Adrenal gland (tissue), 12 donors: ENCODE measurements around the gene WFDC8. TPM values are rescaled to one million over a fixed set of nuclear protein-coding genes. Genes with fewer than 3 reads are reported as not detected.

Experiments used
- DNase-seq, 7 donors: peaks; one replicate each; pipeline ENCODE4 v3.0.0-alpha.2; 2019 to 2020
- H3K27ac ChIP-seq, 5 donors: fragments of 200-600 bp; sonication (generic) in 4 of 5; 1 replicate in 3 of 5; 2 replicates in 2 of 5; pipeline versions ENCODE4 v1.5.1 to v1.8.0; 2016 to 2020; ENCODE audit warnings: mild to moderate bottlenecking in 1 of 5
- H3K27me3 ChIP-seq: fragments of 200-600 bp; 2 replicates; pipeline ENCODE4 v1.8.0; 2021
- H3K36me3 ChIP-seq, 2 donors: fragments of 200-600 bp; replicated peaks in 1 of 2; 1 replicate in 1 of 2; 2 replicates in 1 of 2; pipeline versions ENCODE4 v1.5.1 to v1.8.0; 2018 to 2022
- H3K4me1 ChIP-seq, 2 donors: fragments of 200-600 bp; replicated peaks in 1 of 2; 1 replicate in 1 of 2; 2 replicates in 1 of 2; pipeline versions ENCODE4 v1.5.1 to v1.8.0; 2018 to 2021
- H3K4me3 ChIP-seq, 4 donors: fragments of 200-600 bp; sonication (generic) in 3 of 4; one replicate each; pipeline ENCODE4 v1.5.1; 2016 to 2018
- H3K9me3 ChIP-seq, 3 donors: fragments of 200-600 bp; sonication (generic) in 1 of 3; replicated peaks in 1 of 3; 1 replicate in 2 of 3; 2 replicates in 1 of 3; pipeline versions ENCODE4 v1.5.1 to v1.8.0; 2016 to 2021
- POLR2A ChIP-seq, 2 donors: fragments of 450-650 bp; IDR thresholded peaks; one replicate each; pipeline ENCODE4 v1.6.1; 2017; ENCODE audit warnings: antibody characterized with exemption in 2 of 2, mild to moderate bottlenecking in 2 of 2, moderate library complexity in 1 of 2
- WGBS, 4 donors: extraction: QIAGEN DNeasy Blood & Tissue Kit in 2 of 4; methylation state at CpG; one replicate each; pipeline versions ENCODE4 v1.1.5 to v1.1.7; 2013 to 2017; 5-methylcytosine and 5-hydroxymethylcytosine counted together
- intact Hi-C, 2 donors: fragments of 100-400 bp; cut with DNase I; formaldehyde crosslinking; loops; one replicate each; pipeline versions ENCODE4 v1.14.1 to v1.15.0; 2022 to 2023
- polyA plus RNA-seq, 3 donors: library from polyadenylated mRNA; stranded (reverse); fragments of 200-250 nt in 2 of 3; fragments of 350-450 nt in 1 of 3; fragmentation: Illumina TruSeq in 1 of 3; extraction: RNeasy Lipid Tissue Mini Kit (QIAGEN cat#74804) in 1 of 3; gene quantifications; one replicate each; pipeline ENCODE4 v1.2.3, GENCODE V29; 2013 to 2014
- total RNA-seq, 9 donors: library from RNA; depleted of rRNA in 4 of 9; stranded (reverse); fragments of >200 nt in 4 of 9; fragments of 120-200 nt in 1 of 9; fragmentation: NEBNext Ultra II Directional in 1 of 9; extraction: Animal tissue kit (Norgen Biotek cat#: 25700) in 1 of 9; gene quantifications; one replicate each; pipeline versions ENCODE4 v1.1.0 to v1.2.4, GENCODE V29; 2013 to 2023
- TF ChIP-seq, protein P1 (sequence below), 6 experiments: fragments of 450-650 bp in 4 of 6; fragments of 200-600 bp in 2 of 6; sonication (generic) in 1 of 6; IDR thresholded peaks; 1 replicate in 5 of 6; 2 replicates in 1 of 6; pipeline versions ENCODE4 v1.5.1 to v1.8.0; 2016 to 2021; ENCODE audit warnings: antibody characterized with exemption in 6 of 6, mild to moderate bottlenecking in 2 of 6, moderate library complexity in 1 of 6
- donor health status: healthy with polysubstance abuse.
- donor health status: Bipolar disorder and iron deficiency.
- donor health status: DM: yes; HTN: yes; CAD: no.
- donor health status: DM: no; HTN: no; CAD: no.
- donor health status: DM: no; HTN: no; CAD: no.
- donor health status: DM: yes; HTN: yes; CAD: no.

WFDC8 gene
- total and polyA plus RNA-seq, 12 donors = not detected

DNA sequence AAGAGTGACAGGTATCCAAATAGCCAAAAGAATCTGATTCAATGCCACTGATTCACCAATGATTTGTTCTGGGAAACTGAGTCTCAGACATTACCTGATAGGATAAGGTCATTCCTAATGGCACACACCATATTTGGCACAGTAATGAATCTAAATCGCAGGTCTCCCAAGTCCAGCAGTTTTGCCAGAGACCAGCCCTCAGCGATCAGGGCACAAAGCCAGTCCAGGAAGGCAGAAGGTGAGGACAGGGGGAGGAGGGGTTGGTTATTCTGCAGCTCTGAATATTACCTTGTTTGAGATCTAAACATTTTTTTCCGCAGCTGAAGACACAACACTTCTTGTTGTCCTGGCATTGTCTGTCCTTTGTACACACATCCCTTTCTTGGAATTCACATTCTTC, 33.7 kb downstream of the WFDC8 start:
- no peak for TF ChIP-seq POLR2A (IDR thresholded peaks at IDR 0.05)
- TF ChIP-seq, protein P1, sequence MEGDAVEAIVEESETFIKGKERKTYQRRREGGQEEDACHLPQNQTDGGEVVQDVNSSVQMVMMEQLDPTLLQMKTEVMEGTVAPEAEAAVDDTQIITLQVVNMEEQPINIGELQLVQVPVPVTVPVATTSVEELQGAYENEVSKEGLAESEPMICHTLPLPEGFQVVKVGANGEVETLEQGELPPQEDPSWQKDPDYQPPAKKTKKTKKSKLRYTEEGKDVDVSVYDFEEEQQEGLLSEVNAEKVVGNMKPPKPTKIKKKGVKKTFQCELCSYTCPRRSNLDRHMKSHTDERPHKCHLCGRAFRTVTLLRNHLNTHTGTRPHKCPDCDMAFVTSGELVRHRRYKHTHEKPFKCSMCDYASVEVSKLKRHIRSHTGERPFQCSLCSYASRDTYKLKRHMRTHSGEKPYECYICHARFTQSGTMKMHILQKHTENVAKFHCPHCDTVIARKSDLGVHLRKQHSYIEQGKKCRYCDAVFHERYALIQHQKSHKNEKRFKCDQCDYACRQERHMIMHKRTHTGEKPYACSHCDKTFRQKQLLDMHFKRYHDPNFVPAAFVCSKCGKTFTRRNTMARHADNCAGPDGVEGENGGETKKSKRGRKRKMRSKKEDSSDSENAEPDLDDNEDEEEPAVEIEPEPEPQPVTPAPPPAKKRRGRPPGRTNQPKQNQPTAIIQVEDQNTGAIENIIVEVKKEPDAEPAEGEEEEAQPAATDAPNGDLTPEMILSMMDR (IDR thresholded peaks at IDR 0.05) = no peak
- no peak for DNase-seq
- Histone ChIP-seq H3K27me3 (peaks cover 13% of the 10 kb centered on the region), H3K27ac (no peak overlapping the region), H3K4me3 (no peak overlapping the region), H3K36me3 (no peaks in the 10 kb centered on the region), H3K4me1 (no peaks in the 10 kb centered on the region), H3K9me3 (no peaks in the 10 kb centered on the region)
- intact Hi-C loops = loop anchor here (5.0 to 10.0 kb wide), 2 partner anchors 227 to 229 kb away; no protein-coding TSS in a partner anchor
- WGBS, 4 donors = 54 to 72% (median 65%) methylated on average over 3 of the region's 3 CpGs

DNA sequence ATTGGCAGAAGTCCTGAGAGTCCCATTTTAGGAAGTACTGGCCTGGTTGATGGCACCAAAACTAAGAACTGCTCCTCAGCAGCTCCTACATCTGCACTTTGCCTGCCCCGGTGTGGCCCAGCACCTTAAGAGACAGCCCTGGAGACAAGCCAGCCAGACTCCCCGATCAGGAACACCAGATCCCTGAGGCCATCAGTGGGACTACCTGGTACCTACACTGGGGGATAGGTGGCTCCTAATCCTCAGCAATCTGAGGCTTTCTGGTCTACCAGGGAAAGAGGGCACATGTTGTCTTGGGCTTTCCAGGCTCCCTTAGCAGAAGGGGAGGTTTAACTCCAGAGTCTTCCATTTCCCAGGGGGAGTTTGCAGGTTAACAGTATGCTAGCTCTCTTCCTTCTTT, 39.7 kb downstream of the WFDC8 start, which contains the start of gene WFDC6:
Gene WFDC6 (minus strand): TSS at position 101 of the 400 bp plus-strand sequence. CDS start 75 bp downstream, at position 26.
- intact Hi-C loops = no loop called here
- Histone ChIP-seq H3K36me3 (no peaks in the 10 kb centered on the region), H3K27me3 (peaks cover 10% of the 10 kb centered on the region), H3K4me3 (no peak within 1 kb of the TSS), H3K27ac (no peak within 1 kb of the TSS), H3K4me1 (no peaks in the 10 kb centered on the region), H3K9me3 (no peaks in the 10 kb centered on the region)
- WGBS, 4 donors = 83 to 88% (median 86%) methylated on average over 2 of the region's 2 CpGs
- no peak for DNase-seq
- TF ChIP-seq, protein P1 (IDR thresholded peaks at IDR 0.05) = no peak
- no peak for TF ChIP-seq POLR2A (IDR thresholded peaks at IDR 0.05)

DNA sequence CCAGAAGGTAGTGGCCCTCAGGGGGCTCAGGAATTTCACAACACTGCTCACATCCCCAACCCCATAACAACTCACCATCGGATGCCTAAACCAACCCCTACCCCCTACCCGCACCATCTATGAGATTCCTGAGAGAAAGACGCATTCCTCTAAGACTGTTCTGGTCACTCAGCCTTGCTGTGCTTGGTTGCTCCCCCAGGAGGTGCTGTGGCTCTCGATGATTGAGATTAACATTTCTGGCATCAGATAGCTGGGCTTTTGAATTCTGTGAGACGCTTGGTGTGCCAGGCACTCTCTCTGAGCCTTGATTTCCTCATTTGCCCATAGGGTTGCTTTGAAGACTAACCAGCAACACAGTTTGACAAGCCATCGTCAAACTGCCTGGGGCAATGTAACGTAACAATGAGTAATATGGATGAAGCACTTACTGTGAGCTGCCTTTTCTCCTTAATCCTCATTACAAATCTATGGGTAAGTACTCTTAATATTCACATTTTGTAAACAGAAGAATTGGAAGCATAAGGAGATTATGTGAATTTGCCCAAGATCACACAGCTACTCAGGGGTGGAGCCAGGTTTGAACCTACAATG, 40.8 kb downstream of the WFDC8 start:
- intact Hi-C loops = no loop called here
- H3K36me3 ChIP-seq = no peaks in the 10 kb centered on the region
- H3K4me3 ChIP-seq = no peak overlapping the region
- WGBS, 4 donors = 51 to 70% (median 60%) methylated on average over 7 of the region's 7 CpGs
- no peak for DNase-seq
- no peaks in the 10 kb centered on the region for H3K4me1 ChIP-seq
- H3K9me3 ChIP-seq = no peaks in the 10 kb centered on the region
- H3K27me3 ChIP-seq = peaks cover 10% of the 10 kb centered on the region
- TF ChIP-seq POLR2A (IDR thresholded peaks at IDR 0.05) = no peak
- TF ChIP-seq, protein P1 (IDR thresholded peaks at IDR 0.05) = no peak
- no peak overlapping the region for H3K27ac ChIP-seq

DNA sequence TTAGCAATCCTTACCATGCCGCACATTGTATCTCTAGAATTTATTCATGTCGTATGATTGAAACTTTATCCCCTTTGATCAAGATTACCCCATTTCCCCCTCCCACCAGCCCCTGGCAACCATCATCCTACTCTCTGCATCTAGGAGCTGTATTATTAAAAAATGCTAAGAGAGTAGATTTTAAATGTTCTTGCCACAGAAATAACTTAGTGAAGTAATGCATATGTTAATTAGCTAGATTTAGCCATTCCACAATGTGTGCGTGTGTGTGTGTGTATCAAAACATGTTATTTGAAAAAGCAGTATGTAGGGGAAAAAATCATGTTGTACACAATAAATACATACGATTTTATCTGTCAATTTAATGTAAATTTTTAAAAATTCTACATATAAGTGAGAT, 51.8 kb downstream of the WFDC8 start:
- WGBS, 4 donors = 70 to 75% (median 72%) methylated on average over 4 of the region's 4 CpGs
- intact Hi-C loops = no loop called here
- H3K9me3 ChIP-seq = no peaks in the 10 kb centered on the region

More for the DNA sequence above, 51.8 kb downstream of the WFDC8 start:
- Histone ChIP-seq H3K27me3 (peaks cover 15% of the 10 kb centered on the region), H3K4me1 (no peaks in the 10 kb centered on the region), H3K4me3 (no peak overlapping the region), H3K36me3 (no peaks in the 10 kb centered on the region), H3K27ac (no peak overlapping the region)
- no peak for DNase-seq
- no peak for TF ChIP-seq POLR2A (IDR thresholded peaks at IDR 0.05)
- TF ChIP-seq, protein P1 (IDR thresholded peaks at IDR 0.05) = no peak
